Gastrocnemius medialis (tissue), 4 donors: Measurements from ENCODE around the gene NUP188.

ENCODE experiments used
- CTCF ChIP-seq, 5 experiments: fragments of 450-650 bp in 3 of 5; fragments of 200-600 bp in 2 of 5; sonication (generic) in 2 of 5; IDR thresholded peaks in 4 of 5; conservative IDR thresholded peaks in 1 of 5; 1 replicate in 4 of 5; 2 replicates in 1 of 5; pipeline ENCODE4 v1.5.1; 2016 to 2019; ENCODE audit warnings: antibody characterized with exemption in 5 of 5, mild to moderate bottlenecking in 3 of 5, moderate library complexity in 3 of 5
- POLR2A ChIP-seq, 2 donors: fragments of 450-650 bp; IDR thresholded peaks; one replicate each; pipeline ENCODE4 v1.6.1; 2017; ENCODE audit warnings: antibody characterized with exemption in 2 of 2, mild to moderate bottlenecking in 2 of 2, moderate library complexity in 2 of 2

GRCh38 chr9:128947527-128948301 lies at the start of gene NUP188, which contains the start of gene DOLK:
- TF ChIP-seq CTCF (IDR thresholded peaks at IDR 0.05 in 4 of 5, conservative IDR thresholded peaks at IDR 0.05 in 1 of 5) (peak in 2 of 5 experiments; percentile 42), POLR2A (IDR thresholded peaks at IDR 0.05) (peak; percentile 89 to 95)
